ENCODE measurements around the gene SH3GL1.

The SH3GL1 gene

DNA sequence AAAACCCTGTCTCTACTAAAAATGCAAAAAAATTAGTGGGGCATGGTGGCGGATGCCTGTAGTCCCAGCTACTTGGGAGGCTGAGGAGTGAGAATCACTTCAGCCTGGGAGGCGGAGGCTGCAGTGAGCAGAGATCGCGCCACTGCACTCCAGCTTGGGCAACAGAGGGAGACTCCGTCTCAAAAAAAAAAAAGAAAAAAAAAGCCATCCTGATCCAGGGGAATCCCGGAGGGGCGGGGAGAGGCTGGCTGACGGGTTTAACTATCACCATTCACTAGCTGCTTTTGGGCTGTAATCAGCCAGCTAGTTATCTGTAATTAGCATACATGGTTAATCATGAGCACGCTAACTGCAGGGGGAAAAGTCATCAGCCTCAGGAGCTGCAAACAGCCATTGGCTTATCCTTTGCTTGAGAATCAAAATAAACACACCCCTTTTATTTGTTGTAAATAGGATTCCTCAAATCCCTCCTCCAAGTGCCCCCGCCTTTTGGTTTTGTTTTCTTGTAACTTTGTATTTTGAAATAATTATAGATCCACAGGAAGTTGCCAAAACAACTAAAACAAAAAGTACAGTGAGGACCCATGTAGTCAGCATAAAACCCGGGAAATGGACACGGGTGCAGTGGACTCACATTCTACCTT, 86.4 kb downstream of the SH3GL1 start:
- no peak for DNase-seq (ENCODE audit: low spot score)

All from hematopoietic multipotent progenitor cell treated with erythropoietin and hydrocortisone succinate and interleukin-3 and kit ligand, for 17 days (in vitro differentiated cells).